HG02798 (cell line): ENCODE data around the gene KANSL1L.

ENCODE experiments used
- ATAC-seq: cut with Tn5 transposase; IDR thresholded peaks from one replicate; pipeline ENCODE4 v1.9.1; 2021; ENCODE audit warnings: mild to moderate bottlenecking; ENCODE audit not compliant: unreplicated experiment, poor library complexity

Gene KANSL1L

GRCh38 chr2:210002158-210003157 is 168.8 kb downstream of the KANSL1L start, which contains the start of gene RPE:
RPE (plus strand) TSS chr2:210002638; CDS start chr2:210002662, 24 bp downstream.
- peak; percentile 100 for ATAC-seq

- no peak for ATAC-seq
Measured at GRCh38 chr2:210000464-210001324, 170.5 kb downstream of the KANSL1L start.

GRCh38 chr2:209998596-209998995 is 172.6 kb downstream of the KANSL1L start:
- no peak for ATAC-seq

- ATAC-seq, result no peak
Measured at GRCh38 chr2:209993968-209994367, 177.2 kb downstream of the KANSL1L start.

- ATAC-seq, result no peak
Measured at GRCh38 chr2:209990838-209991237, 180.4 kb downstream of the KANSL1L start.

- peak; percentile 61 for ATAC-seq
Measured at GRCh38 chr2:209988010-209988409, 183.2 kb downstream of the KANSL1L start.

GRCh38 chr2:209986415-209986814 is 184.8 kb downstream of the KANSL1L start:
- ATAC-seq, result no peak

GRCh38 chr2:209985874-209986273 is 185.3 kb downstream of the KANSL1L start:
- no peak for ATAC-seq

- no peak for ATAC-seq
Measured at GRCh38 chr2:209984291-209984690, 186.9 kb downstream of the KANSL1L start.

- ATAC-seq, result peak; percentile 50
Measured at GRCh38 chr2:209977386-209978239, 193.6 kb downstream of the KANSL1L start.

- ATAC-seq, result peak; percentile 69
Measured at GRCh38 chr2:209976698-209977385, 194.4 kb downstream of the KANSL1L start.

- no peak for ATAC-seq
Measured at GRCh38 chr2:209974576-209974975, 196.6 kb downstream of the KANSL1L start.

GRCh38 chr2:209973328-209973727 is 197.9 kb downstream of the KANSL1L start:
- no peak for ATAC-seq
